ENCODE measurements around the gene CD2BP2. TPM values are rescaled to one million over a fixed set of nuclear protein-coding genes. Genes with fewer than 3 reads are reported as not detected.

CD2BP2 gene
- total RNA-seq, 1 donor from 2014 or later = 85.2 TPM

- TF ChIP-seq CTCF (conservative IDR thresholded peaks at IDR 0.05) = no peak
- Mint-ChIP-seq H3K4me3 (peak overlapping the region; percentile 99), H3K27ac (ENCODE audit: unreplicated experiment) (no peak overlapping the region), H3K4me1 (peaks cover 42% of the 10 kb centered on the region), H3K27me3 (ENCODE audit: low read depth) (peaks cover 2% of the 10 kb centered on the region), H3K36me3 (ENCODE audit: low read depth) (peaks cover 3% of the 10 kb centered on the region), H3K9me3 (no peaks in the 10 kb centered on the region)
- DNase-seq (ENCODE audit: low read depth, low spot score) = no peak
These were observed 25.1 kb upstream of the CD2BP2 start for GRCh38 chr16:30380072-30380802.

- Mint-ChIP-seq H3K36me3 (ENCODE audit: low read depth) (peaks cover 3% of the 10 kb centered on the region), H3K9me3 (no peaks in the 10 kb centered on the region), H3K4me1 (peaks cover 42% of the 10 kb centered on the region), H3K27me3 (ENCODE audit: low read depth) (peaks cover 2% of the 10 kb centered on the region), H3K4me3 (peak overlapping the region; percentile 99), H3K27ac (ENCODE audit: unreplicated experiment) (no peak overlapping the region)
- no peak for TF ChIP-seq CTCF (conservative IDR thresholded peaks at IDR 0.05)
- DNase-seq (ENCODE audit: low read depth, low spot score) = no peak
These were observed 24.2 kb upstream of the CD2BP2 start for GRCh38 chr16:30379158-30379783.

GRCh38 chr16:30378236-30379157 is 23.4 kb upstream of the CD2BP2 start:
- peak; percentile 22 for TF ChIP-seq CTCF (conservative IDR thresholded peaks at IDR 0.05)
- H3K9me3 Mint-ChIP-seq = no peaks in the 10 kb centered on the region
- peak overlapping the region; percentile 100 for H3K27ac Mint-ChIP-seq (ENCODE audit: unreplicated experiment)
- no peaks in the 10 kb centered on the region for H3K27me3 Mint-ChIP-seq (ENCODE audit: low read depth)
- H3K4me3 Mint-ChIP-seq = peak overlapping the region; percentile 99
- H3K4me1 Mint-ChIP-seq = peaks cover 39% of the 10 kb centered on the region
- H3K36me3 Mint-ChIP-seq (ENCODE audit: low read depth) = peaks cover 3% of the 10 kb centered on the region
- DNase-seq (ENCODE audit: low read depth, low spot score) = peak; percentile 97

DNA sequence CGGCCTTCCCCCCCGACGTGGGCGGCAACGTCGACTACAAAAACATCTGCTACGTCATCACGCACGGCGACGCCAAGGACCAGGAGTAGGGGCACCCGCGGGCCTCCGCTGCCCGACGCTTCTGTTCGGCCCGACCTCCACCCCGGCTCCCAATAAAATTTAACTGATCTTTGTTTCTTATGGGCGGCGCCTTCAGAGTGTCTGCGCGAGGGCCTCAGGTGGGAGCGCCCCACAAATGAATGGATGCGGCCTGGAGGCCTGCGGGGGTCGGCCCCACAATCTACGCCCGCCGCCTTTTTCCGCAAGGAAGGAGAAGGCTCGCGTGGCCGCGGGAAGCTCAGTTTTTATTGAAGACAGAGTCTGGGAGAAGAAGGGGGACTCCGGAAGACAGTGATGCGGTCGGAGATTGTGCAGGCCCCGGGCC is 22.7 kb upstream of the CD2BP2 start:
- H3K4me3 Mint-ChIP-seq = peak overlapping the region; percentile 99
- H3K36me3 Mint-ChIP-seq (ENCODE audit: low read depth) = peaks cover 3% of the 10 kb centered on the region
- H3K27ac Mint-ChIP-seq (ENCODE audit: unreplicated experiment) = peak overlapping the region; percentile 100
- H3K4me1 Mint-ChIP-seq = peaks cover 39% of the 10 kb centered on the region
- H3K27me3 Mint-ChIP-seq (ENCODE audit: low read depth) = no peaks in the 10 kb centered on the region
- H3K9me3 Mint-ChIP-seq = no peaks in the 10 kb centered on the region
- TF ChIP-seq CTCF (conservative IDR thresholded peaks at IDR 0.05) = no peak
- DNase-seq (ENCODE audit: low read depth, low spot score) = peak; percentile 75

DNA sequence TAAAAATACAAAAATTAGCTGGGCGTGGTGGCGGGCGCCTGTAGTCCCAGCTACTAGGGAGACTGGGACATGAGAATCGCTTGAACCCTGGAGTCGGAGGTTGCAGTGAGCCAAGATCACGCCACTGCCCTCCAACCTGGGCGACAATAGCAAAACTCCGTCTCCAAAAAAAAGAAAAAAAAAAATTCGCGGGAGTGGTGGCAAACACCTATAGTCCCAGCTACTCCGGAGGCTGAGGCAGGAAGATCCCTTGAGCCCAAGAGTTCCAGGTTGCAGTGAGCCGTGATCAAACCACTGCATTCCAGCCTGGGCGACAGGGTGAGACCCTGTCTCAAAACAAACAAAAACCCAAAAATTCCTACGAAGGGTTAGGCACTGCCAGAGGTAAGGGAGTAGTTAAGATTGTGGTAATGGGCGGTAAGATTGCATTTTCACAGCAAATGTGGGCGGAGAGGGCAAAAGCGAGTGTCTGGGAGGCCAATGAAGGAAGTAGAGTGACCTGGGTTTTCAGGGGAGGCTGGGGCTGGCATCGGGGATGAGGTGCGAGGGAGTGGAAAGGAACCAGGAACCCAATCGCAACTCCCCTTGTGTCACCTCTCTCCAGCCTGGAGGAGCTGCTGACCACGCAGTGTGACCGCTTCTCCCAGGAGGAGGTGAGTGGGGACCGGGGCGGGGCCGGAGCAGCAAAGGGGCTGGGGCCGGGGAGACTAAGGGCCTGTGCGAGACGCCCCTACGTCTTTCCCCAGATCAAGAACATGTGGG is 22.1 kb upstream of the CD2BP2 start:
- no peak for TF ChIP-seq CTCF (conservative IDR thresholded peaks at IDR 0.05)
- Mint-ChIP-seq H3K27me3 (ENCODE audit: low read depth) (no peaks in the 10 kb centered on the region), H3K36me3 (ENCODE audit: low read depth) (peaks cover 3% of the 10 kb centered on the region), H3K4me3 (peak overlapping the region; percentile 99), H3K9me3 (no peaks in the 10 kb centered on the region), H3K27ac (ENCODE audit: unreplicated experiment) (peak overlapping the region; percentile 100), H3K4me1 (peaks cover 41% of the 10 kb centered on the region)
- DNase-seq (ENCODE audit: low read depth, low spot score) = no peak
